Osteoblast (primary cell): ENCODE data around the gene OR52A1. TPM values are rescaled to one million over a fixed set of nuclear protein-coding genes. Genes with fewer than 3 reads are reported as not detected.
"Not testable (repeated sequence)": the region's sequence is repeated elsewhere in the genome, so short reads cannot be mapped to it uniquely, and the experiment has no call there.

ENCODE experiments used
- DNase-seq: peaks from one replicate; pipeline ENCODE4 v3.0.0; 2011; ENCODE audit warnings: low spot score, mixed read lengths; ENCODE audit not compliant: insufficient read length; ENCODE audit errors: missing footprints
- H2AFZ ChIP-seq: 2 replicates; pipeline ENCODE4 v1.6.0; 2011; ENCODE audit warnings: mild to moderate bottlenecking, low read length
- H3K27ac ChIP-seq: 2 replicates; pipeline ENCODE4 v1.5.1; 2011; ENCODE audit warnings: mild to moderate bottlenecking, low read depth, low read length, moderate library complexity
- H3K27me3 ChIP-seq: 2 replicates; pipeline ENCODE4 v1.6.0; 2012; ENCODE audit warnings: mild to moderate bottlenecking, control low read depth, inconsistent platforms, low read length, moderate library complexity; ENCODE audit not compliant: insufficient read depth
- H3K36me3 ChIP-seq: 2 replicates; pipeline ENCODE4 v1.5.1; 2011; ENCODE audit warnings: mild to moderate bottlenecking, low read length, control low read depth, moderate library complexity; ENCODE audit not compliant: insufficient read depth
- H3K4me1 ChIP-seq: 2 replicates; pipeline ENCODE4 v1.5.1; 2011; ENCODE audit warnings: mild to moderate bottlenecking, low read length, control low read depth, moderate library complexity; ENCODE audit not compliant: insufficient read depth
- H3K4me2 ChIP-seq: 2 replicates; pipeline ENCODE4 v1.6.0; 2011; ENCODE audit warnings: mild to moderate bottlenecking, low read length; ENCODE audit not compliant: insufficient read depth
- H3K4me3 ChIP-seq: fragments of 200-600 bp; sonication (generic); 3 replicates; pipeline ENCODE4 v1.5.1; 2012; ENCODE audit warnings: mild to moderate bottlenecking, low read length, inconsistent platforms; ENCODE audit not compliant: insufficient read depth
- H3K79me2 ChIP-seq: 2 replicates; pipeline ENCODE4 v1.6.0; 2012; ENCODE audit warnings: mild to moderate bottlenecking, low read length, control low read depth, inconsistent platforms; ENCODE audit not compliant: insufficient read depth
- H3K9me3 ChIP-seq: 2 replicates; pipeline ENCODE4 v1.5.1; 2011; ENCODE audit warnings: low read depth, low read length, control low read depth
- H4K20me1 ChIP-seq: 2 replicates; pipeline ENCODE4 v1.6.0; 2012; ENCODE audit warnings: mild to moderate bottlenecking, low read length, control low read depth; ENCODE audit not compliant: insufficient read depth
- total RNA-seq: library from RNA; depleted of rRNA; stranded (reverse); fragments of >200 nt; gene quantifications from 2 replicates; pipeline ENCODE4 v1.2.3, GENCODE V29; 2012
- TF ChIP-seq, protein P1 (sequence below): IDR thresholded peaks from 2 replicates; pipeline ENCODE4 v1.5.1; 2011; ENCODE audit warnings: mild to moderate bottlenecking, low read depth, low read length, moderate library complexity; ENCODE audit errors: extremely low read depth

OR52A1 gene
- total RNA-seq, 1 donor, result not detected

- H3K4me3 ChIP-seq, result no peak overlapping the region
- H3K4me1 ChIP-seq, result no peaks in the 10 kb centered on the region
- no peaks in the 10 kb centered on the region for H3K9me3 ChIP-seq
- TF ChIP-seq, protein P1, sequence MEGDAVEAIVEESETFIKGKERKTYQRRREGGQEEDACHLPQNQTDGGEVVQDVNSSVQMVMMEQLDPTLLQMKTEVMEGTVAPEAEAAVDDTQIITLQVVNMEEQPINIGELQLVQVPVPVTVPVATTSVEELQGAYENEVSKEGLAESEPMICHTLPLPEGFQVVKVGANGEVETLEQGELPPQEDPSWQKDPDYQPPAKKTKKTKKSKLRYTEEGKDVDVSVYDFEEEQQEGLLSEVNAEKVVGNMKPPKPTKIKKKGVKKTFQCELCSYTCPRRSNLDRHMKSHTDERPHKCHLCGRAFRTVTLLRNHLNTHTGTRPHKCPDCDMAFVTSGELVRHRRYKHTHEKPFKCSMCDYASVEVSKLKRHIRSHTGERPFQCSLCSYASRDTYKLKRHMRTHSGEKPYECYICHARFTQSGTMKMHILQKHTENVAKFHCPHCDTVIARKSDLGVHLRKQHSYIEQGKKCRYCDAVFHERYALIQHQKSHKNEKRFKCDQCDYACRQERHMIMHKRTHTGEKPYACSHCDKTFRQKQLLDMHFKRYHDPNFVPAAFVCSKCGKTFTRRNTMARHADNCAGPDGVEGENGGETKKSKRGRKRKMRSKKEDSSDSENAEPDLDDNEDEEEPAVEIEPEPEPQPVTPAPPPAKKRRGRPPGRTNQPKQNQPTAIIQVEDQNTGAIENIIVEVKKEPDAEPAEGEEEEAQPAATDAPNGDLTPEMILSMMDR, result no peak
- H4K20me1 ChIP-seq, result no peaks in the 10 kb centered on the region
- no peaks in the 10 kb centered on the region for H3K27me3 ChIP-seq
- no peaks in the 10 kb centered on the region for H3K79me2 ChIP-seq
- H3K36me3 ChIP-seq, result no peaks in the 10 kb centered on the region
- H2AFZ ChIP-seq, result no peak overlapping the region
- H3K4me2 ChIP-seq, result no peak overlapping the region
- no peak overlapping the region for H3K27ac ChIP-seq
- no peak for DNase-seq
These were observed 33.6 kb upstream of the OR52A1 start for GRCh38 chr11:5188201-5188600.

DNA sequence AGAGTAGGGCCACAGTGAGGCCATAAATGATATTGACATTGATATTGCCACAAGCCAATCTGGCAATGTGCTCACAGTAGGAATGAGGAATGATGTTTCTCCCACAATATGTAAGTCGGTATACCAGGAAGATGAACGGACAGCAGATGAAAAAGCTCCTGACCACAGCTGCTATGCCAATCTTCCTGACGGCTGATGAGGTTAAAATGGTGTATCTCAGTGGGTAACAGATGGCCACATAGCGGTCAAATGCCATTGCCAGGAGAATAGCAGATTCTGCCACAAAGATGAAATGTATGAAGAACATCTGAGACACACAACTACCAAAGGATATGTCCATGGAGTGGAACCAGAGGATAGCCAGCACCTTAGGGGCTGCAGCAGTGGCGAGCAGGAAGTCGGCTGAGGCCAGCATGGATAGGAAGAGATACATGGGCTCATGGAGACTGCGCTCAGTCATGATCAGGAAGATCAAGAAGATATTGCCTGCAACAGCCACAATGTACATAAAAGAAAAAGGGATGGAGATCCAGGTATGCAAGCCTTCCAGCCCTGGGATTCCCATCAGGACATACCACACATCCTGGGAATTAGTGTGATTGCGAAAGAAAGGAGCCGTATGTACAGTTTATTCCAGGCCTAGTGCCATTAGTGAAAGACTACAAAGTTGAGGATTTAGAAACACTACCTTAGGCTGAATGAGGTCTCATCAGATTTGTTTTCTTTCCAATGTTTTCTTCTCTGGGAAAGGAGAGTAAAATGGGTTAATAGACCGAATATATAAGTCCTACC is 23.7 kb upstream of the OR52A1 start:
- H3K79me2 ChIP-seq, result no peaks in the 10 kb centered on the region
- no peak overlapping the region for H2AFZ ChIP-seq
- H3K27me3 ChIP-seq, result no peaks in the 10 kb centered on the region
- H4K20me1 ChIP-seq, result no peaks in the 10 kb centered on the region
- H3K4me2 ChIP-seq, result no peak overlapping the region
- H3K36me3 ChIP-seq, result no peaks in the 10 kb centered on the region
- H3K9me3 ChIP-seq, result no peaks in the 10 kb centered on the region
- H3K27ac ChIP-seq, result no peak overlapping the region
- no peak overlapping the region for H3K4me3 ChIP-seq
- TF ChIP-seq, protein P1, result no peak
- DNase-seq, result no peak
- no peaks in the 10 kb centered on the region for H3K4me1 ChIP-seq

- no peak overlapping the region for H3K4me2 ChIP-seq
- no peaks in the 10 kb centered on the region for H3K79me2 ChIP-seq
- H3K36me3 ChIP-seq, result no peaks in the 10 kb centered on the region
- no peaks in the 10 kb centered on the region for H3K4me1 ChIP-seq
- no peaks in the 10 kb centered on the region for H4K20me1 ChIP-seq
- TF ChIP-seq, protein P1, result no peak
- no peak overlapping the region for H3K27ac ChIP-seq
- H3K9me3 ChIP-seq, result no peaks in the 10 kb centered on the region
- H3K4me3 ChIP-seq, result no peak overlapping the region
- no peak overlapping the region for H2AFZ ChIP-seq
- DNase-seq, result no peak
- H3K27me3 ChIP-seq, result no peaks in the 10 kb centered on the region
These were observed 20.4 kb upstream of the OR52A1 start for GRCh38 chr11:5174934-5175333.

DNA sequence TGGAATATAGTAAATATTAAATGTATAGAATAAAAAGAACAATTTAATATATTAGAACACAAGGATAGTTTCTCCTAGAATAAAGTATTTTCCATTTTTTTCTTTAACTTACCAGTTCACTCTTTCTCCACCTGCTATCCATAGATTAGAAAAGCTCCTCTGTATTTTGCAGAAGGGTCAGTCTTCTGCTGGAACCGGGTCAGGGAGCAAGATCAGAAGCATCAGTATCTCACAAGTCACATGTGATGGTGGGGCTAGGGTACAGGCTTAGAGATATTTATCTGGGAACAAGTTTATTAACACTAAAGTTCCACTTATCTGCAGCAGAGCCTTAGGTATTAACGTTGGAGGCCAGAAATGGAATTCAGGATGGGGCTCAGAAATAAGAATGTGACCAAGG is 17.3 kb upstream of the OR52A1 start:
- Histone ChIP-seq H3K27ac (no peak overlapping the region), H2AFZ (no peak overlapping the region), H3K4me2 (no peak overlapping the region), H3K79me2 (no peaks in the 10 kb centered on the region), H4K20me1 (no peaks in the 10 kb centered on the region), H3K4me3 (no peak overlapping the region), H3K4me1 (no peaks in the 10 kb centered on the region), H3K9me3 (no peaks in the 10 kb centered on the region), H3K36me3 (no peaks in the 10 kb centered on the region), H3K27me3 (no peaks in the 10 kb centered on the region)
- no peak for DNase-seq
- TF ChIP-seq, protein P1, result no peak

DNA sequence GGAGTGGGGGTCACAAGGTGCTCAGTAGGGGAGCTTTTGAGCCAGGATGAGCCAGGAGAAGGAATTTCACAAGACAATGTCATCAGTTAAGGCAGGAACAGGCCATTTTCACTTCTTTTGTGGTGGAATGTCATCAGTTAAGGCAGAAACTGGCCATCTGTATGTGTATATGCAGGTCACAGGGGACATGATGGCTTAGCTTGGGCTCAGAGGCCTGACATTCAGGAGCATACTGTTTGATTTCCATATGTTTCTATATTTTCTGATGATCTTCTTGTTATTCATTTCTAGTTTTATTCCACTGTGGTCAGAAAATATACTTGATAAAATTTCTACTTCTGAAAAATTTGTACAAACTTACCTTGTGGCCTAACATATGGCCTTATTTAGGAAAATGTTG is 11.3 kb upstream of the OR52A1 start:
- not testable (repeated sequence) for H3K27me3 ChIP-seq, H3K9me3 ChIP-seq, H3K27ac ChIP-seq, H4K20me1 ChIP-seq, H3K36me3 ChIP-seq, DNase-seq, H2AFZ ChIP-seq, H3K79me2 ChIP-seq, H3K4me2 ChIP-seq, H3K4me3 ChIP-seq, H3K4me1 ChIP-seq

- H2AFZ ChIP-seq, H3K4me3 ChIP-seq, DNase-seq, H4K20me1 ChIP-seq, H3K79me2 ChIP-seq, H3K27me3 ChIP-seq, H3K36me3 ChIP-seq, H3K9me3 ChIP-seq, H3K4me1 ChIP-seq, H3K4me2 ChIP-seq, H3K27ac ChIP-seq: not testable (repeated sequence)
These were observed 10.2 kb upstream of the OR52A1 start for GRCh38 chr11:5164807-5165206.
